HT-29 (cell line): Measurements from ENCODE around the gene MMAB. TPM values are rescaled to one million over a fixed set of nuclear protein-coding genes. Genes with fewer than 3 reads are reported as not detected.

Source experiments
- DNase-seq: peaks from one replicate; pipeline ENCODE4 v3.0.0-alpha.2; 2015; ENCODE audit warnings: low spot score
- total RNA-seq: library from RNA; depleted of rRNA; stranded (reverse); fragments of >200 nt; shearing (Covaris generic); gene quantifications from 2 replicates; pipeline ENCODE4 v1.2.3, GENCODE V29; 2014; rRNA removed

Gene MMAB
- 82.5 and 83.5 TPM in 2 replicates for total RNA-seq

GRCh38 chr12:109573029-109573913 lies at the start of gene MMAB, which contains the start of gene MVK:
MMAB (minus strand) TSS chr12:109573504; CDS start chr12:109573480, 24 bp downstream.
MVK (plus strand) TSS chr12:109573794; CDS start chr12:109574823, 1,029 bp downstream.
- peak; percentile 98 for DNase-seq

DNA sequence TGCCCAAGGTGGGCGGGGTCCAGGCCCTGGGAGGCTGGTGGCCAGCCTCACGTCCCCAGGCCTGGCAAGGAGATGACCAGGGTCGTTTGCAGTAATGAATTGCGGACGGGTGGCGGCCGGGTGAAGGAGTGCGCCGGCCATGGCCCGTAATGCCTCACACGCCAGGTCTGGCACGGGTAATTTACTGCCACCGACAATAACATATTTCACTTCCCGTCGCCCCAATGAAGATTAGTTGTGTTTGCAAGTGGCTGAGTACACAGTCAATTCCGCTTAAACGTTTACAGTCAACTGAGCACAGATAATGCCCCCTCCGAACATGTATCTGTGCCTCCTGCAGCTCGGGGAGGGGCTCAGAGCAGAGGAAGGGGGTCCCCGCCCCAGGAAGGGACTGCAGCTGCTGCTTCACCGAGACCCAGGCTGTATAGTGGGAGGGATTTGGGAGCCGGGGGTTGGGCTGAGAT lies 48.6 kb upstream of the MMAB start:
- no peak for DNase-seq

DNA sequence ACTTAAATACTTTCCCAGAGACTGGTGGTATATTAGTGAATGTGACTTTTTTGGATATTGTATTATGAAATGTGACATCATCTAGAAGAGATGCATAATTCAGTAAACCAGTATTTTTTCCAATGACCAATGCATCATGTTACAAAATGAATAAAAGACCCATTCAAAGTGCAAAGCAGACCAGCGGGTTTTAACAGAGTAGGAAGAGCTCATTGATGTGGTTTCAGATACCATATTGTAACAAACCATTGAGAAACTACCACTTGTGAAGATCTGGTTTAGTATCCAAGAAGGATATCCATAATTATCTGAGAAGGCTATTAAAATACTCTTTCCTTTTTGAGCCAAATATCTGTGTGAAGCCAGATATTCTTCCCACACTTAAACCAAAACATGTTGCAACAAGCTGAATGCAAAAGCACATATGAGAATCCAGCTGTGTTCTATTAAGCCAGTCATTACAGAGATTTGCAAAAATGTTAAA lies 47.9 kb upstream of the MMAB start:
- DNase-seq: no peak

DNA sequence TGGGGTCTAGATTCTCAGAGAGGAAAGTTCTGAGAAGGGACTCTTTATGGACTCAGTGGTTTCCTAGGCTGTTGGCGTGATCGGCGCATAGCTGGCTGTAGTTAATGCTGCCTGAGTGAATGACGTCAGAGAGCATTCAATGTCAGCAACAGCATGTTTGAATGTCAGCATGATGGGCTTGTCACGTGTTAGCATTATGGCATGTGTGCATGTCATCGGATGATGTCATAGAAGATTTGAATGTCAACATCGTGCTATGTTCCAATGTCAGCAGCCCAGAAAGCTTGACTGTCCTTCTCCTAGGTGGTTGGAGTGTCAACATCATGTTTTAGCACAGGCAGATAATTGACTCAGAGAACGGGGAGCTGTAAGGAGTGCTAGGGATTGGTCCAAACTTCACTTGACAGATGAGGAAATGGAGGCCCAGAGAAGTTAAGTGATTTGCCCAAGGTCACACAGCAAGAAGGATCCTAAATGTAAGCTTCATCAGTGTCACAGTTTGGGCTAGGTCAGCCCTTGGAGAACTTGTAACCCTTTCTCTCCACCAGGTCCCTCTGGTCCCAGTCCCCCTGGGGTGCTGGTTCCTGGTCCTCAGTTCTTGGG lies 45.8 kb upstream of the MMAB start:
- no peak for DNase-seq

DNA sequence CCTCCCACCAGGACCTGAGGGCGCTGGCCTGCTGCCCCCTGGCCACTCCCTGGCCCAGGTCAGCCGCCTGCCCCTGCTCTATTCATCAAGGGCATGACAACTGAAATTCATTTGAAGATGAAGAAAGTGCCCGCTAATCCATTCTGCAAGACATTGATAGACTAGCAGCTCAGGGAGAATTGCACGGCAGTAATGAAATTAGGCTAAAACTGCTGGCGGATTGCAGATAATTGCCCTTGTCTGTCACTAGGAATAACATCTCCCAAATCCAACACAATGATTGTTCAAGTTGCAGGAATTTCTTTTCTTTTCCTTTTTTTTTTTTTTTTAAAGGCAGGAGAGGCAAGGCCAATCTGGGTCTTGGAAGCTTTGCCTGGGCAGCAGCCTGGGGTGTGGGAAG lies 44.8 kb upstream of the MMAB start:
- no peak for DNase-seq

DNA sequence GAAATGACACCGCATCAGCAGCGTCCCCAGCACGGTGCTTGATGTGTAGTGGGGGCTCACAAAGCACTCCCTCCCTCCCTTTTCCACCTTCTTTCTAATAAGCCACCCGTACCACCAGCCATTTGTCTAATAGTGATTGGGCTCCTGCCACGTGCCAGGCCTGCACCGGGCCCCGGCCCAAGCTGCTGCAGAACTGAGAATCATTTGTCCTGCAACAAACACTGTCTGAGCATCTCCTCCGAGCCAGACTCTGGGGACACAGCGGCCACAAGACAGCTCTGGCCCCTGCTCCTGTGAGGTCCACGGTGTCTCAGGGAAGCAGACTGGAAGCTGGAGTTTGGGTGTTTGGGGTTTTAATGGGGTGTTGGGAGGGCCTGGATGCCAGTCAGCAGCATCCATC lies 44.2 kb upstream of the MMAB start:
- no peak for DNase-seq

GRCh38 chr12:109615556-109616229 lies 42.4 kb upstream of the MMAB start:
- no peak for DNase-seq

- DNase-seq: no peak
These were observed 40.5 kb upstream of the MMAB start for GRCh38 chr12:109613649-109614455.

GRCh38 chr12:109612975-109613502 lies 39.7 kb upstream of the MMAB start:
- DNase-seq: peak; percentile 34

DNA sequence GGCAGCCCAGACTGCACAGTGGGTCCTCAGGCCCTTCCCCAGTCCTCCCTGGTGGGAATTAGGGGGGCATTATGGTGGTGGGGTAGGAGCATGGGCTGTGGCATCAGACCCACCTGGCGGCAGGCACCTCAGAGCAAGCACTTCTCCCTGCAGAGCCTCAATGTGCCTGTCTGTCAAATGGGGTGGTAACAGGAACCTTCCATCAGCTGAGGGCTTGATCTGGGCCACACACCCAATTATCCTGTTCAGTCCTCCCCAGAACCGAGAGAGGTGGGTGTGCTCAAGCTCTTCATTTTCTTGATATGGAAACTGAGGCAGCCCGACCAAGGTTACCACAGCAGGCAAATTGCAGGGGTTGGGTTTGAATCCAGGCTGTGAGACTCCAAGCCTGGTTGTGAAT lies 38.7 kb upstream of the MMAB start:
- DNase-seq: no peak

DNA sequence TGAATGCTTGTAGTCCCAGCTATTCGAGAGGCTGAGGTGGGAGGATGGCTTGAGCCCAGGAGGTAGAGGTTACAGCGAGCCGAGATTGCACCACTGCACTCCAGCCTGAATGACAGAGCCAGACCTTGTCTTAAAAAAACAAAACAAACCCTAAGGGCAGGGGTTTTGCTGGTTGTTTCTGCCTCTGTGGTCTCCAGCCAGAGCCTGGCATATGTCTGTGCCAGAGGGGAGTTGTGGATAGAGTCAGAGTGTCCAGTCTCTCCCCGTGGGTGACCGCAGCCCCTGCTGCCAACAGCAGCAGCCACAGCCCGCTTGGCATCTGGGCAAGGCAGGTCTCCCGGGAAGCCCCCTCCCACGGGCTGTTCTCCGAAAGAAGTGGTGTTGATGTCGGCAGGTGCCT lies 37.9 kb upstream of the MMAB start:
- no peak for DNase-seq

DNA sequence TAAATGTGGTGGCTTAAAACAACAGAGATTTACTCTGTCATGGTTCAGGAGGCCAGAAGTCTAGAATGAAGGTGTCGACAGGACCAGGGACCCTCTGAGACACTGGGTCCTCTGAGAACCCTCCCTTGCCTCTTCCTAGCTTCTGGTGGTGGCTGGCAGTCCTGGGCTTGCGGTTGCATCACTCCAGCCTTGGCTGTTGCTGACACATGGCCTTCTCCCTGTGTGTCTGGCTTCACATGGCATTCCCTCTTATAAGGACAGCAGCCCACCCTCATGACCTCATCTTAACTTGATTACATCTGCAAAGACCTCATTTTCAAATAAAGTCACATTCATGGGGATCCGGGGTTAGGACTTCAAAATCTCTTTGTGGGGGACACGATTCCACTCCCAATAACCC lies 37.2 kb upstream of the MMAB start:
- DNase-seq: no peak

DNA sequence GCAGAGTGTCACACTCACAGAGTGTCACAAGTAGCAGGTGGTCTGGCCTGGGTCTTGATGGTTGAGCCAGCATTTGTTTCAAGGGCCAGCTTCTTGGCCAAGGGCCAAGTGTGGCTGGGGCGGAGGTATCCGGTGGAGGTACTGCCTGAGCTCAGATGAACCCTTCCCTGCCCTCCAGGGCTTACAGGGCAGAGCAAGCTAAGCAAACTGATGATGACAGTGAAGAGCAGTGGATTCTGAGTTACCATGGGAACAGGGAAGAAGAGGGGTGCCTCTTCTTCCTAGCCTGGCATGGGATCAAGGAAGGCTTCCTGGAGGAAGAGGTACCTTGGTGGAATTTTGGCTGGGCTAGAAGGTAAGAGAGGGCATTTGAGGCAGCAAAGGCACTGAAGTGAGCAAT lies 36.0 kb upstream of the MMAB start:
- DNase-seq: no peak

DNA sequence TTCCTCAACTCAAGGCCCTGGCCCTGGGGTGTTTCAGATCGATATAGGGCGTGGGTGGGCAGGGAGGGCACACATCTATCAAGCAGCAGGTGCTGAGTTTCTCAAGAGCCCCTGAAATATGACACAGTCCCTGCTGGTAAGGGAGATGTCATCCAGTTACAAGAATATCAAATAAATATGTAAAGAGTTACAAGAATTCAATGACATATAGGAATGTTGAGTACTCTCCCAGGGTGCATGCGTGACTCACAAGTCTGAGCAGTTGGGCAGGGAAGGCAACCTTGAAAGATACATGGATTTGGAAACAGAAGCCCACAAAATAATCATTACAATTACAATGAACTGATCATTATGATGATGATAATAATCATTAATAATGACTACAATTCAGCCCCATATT lies 35.5 kb upstream of the MMAB start:
- DNase-seq: no peak

DNA sequence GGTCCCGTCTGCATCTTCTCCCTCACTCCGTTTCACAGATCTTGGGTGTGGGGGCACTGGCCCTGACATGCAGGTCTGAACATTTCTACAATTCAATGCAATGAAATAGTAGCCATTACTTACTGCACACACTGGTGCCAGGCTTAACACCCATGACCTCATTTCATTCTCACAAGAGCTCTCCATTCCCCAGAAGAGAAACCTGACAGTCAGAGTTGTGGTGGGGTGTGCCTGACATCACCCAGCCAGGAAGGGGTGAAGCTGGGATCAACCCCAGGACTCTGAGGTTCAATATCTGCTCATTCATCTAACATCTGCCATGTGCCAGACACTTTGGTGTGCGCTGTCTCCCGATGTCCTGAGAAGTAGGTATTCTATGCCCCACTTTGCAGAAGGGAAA lies 35.0 kb upstream of the MMAB start:
- DNase-seq: no peak

- no peak for DNase-seq
These were observed 34.3 kb upstream of the MMAB start for GRCh38 chr12:109607618-109608017.

- DNase-seq: no peak
These were observed 33.2 kb upstream of the MMAB start for GRCh38 chr12:109606320-109607028.

- no peak for DNase-seq
These were observed 32.4 kb upstream of the MMAB start for GRCh38 chr12:109605599-109606228.

- no peak for DNase-seq
These were observed 31.7 kb upstream of the MMAB start for GRCh38 chr12:109605016-109605415.

DNA sequence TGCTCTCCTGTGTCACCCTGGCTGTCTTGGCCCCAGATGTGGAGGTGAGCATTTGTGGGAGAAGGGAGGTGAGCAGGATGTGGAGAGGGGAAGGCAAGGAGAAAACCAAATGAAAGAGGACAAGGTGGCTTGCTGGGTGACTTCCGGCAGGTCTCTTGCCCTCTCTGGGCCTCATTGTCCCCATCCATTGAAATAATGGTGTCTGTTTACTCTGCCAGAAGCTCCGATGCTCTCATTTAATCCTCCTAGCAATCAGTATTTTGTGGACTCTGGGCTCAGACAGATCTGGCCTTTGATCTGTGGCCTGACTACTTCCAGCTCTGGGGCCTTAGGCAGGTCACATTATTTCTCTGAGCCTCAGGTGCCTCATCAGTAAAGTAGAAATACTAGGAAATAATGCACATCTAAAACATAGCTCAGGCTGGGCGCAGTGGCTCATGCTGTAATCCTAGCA lies 30.9 kb upstream of the MMAB start:
- DNase-seq: no peak
